ENCODE measurements around the gene BMP8A. TPM values are rescaled to one million over a fixed set of nuclear protein-coding genes. Genes with fewer than 3 reads are reported as not detected.

Gene BMP8A
- polyA plus RNA-seq, 1 donor from 2014 or later, result not detected

DNA sequence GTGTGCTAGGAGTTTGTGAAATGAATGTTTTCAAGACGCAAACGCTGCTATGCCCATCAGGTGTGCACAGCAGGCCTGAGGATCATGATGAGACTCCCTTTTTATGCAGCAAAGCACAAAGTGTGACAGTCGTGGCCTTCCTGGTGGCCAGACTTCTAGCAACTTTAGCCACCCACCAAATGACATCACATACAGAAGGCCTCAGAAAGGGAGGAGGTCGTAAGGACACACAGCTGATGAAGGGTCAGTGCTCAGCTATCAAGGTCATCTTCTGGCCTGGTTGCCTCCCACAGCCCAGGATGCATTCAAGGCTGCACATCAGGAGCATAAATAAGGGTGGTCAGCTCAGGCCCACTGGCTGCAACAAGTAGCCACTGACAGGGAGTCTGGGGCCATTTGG is 36.6 kb downstream of the BMP8A start:
- H3K27me3 ChIP-seq (ENCODE audit: insufficient read depth, low read depth, low read length), result no peaks in the 10 kb centered on the region
- H3K36me3 ChIP-seq (ENCODE audit: insufficient read depth, low read length), result no peaks in the 10 kb centered on the region
- H3K9me3 ChIP-seq (ENCODE audit: low read length), result no peaks in the 10 kb centered on the region
- H2AFZ ChIP-seq (ENCODE audit: low read depth, low read length), result no peak overlapping the region
- H3K27ac ChIP-seq (ENCODE audit: low read length), result no peak overlapping the region
- no peaks in the 10 kb centered on the region for H3K9me2 ChIP-seq (ENCODE audit: insufficient read depth, low read length)
- H3K9ac ChIP-seq (ENCODE audit: low read length), result no peak overlapping the region
- H3K4me2 ChIP-seq (ENCODE audit: low read length), result no peak overlapping the region
- TF ChIP-seq EZH2 (IDR thresholded peaks at IDR 0.05; ENCODE audit: borderline replicate concordance, insufficient read depth, low read length, poor library complexity, severe bottlenecking) (no peak), POLR2AphosphoS5 (IDR thresholded peaks at IDR 0.05) (no peak)
- H3K79me2 ChIP-seq (replicated peaks; ENCODE audit: insufficient read depth, low read length), result no peaks in the 10 kb centered on the region
- H4K20me1 ChIP-seq (ENCODE audit: insufficient read depth), result no peaks in the 10 kb centered on the region
- H3K4me3 ChIP-seq (ENCODE audit: low read length), result no peak overlapping the region
- no peaks in the 10 kb centered on the region for H3F3A ChIP-seq (ENCODE audit: insufficient read depth, low read length, poor library complexity, severe bottlenecking)

GRCh38 chr1:39529901-39530535 is 38.6 kb downstream of the BMP8A start:
- no peak overlapping the region for H3K4me3 ChIP-seq (ENCODE audit: low read length)
- H3K9ac ChIP-seq (ENCODE audit: low read length), result no peak overlapping the region
- no peak overlapping the region for H2AFZ ChIP-seq (ENCODE audit: low read depth, low read length)
- no peak overlapping the region for H3K27ac ChIP-seq (ENCODE audit: low read length)
- H3K79me2 ChIP-seq (replicated peaks; ENCODE audit: insufficient read depth, low read length), result no peaks in the 10 kb centered on the region
- H3K9me2 ChIP-seq (ENCODE audit: insufficient read depth, low read length), result no peaks in the 10 kb centered on the region
- no peaks in the 10 kb centered on the region for H3F3A ChIP-seq (ENCODE audit: insufficient read depth, low read length, poor library complexity, severe bottlenecking)
- TF ChIP-seq TAF1 (IDR thresholded peaks at IDR 0.05; ENCODE audit: low read depth) (no peak), REST (IDR thresholded peaks at IDR 0.05; ENCODE audit: borderline replicate concordance) (no peak), EP300 (conservative IDR thresholded peaks at IDR 0.05; ENCODE audit: poor library complexity, severe bottlenecking) (no peak), MXI1 (conservative IDR thresholded peaks at IDR 0.05; ENCODE audit: poor library complexity, severe bottlenecking) (no peak), CTCF (IDR thresholded peaks at IDR 0.05; ENCODE audit: poor library complexity, severe bottlenecking) (no peak), SMC3 (conservative IDR thresholded peaks at IDR 0.05; ENCODE audit: poor library complexity) (no peak), EZH2 (IDR thresholded peaks at IDR 0.05; ENCODE audit: borderline replicate concordance, insufficient read depth, low read length, poor library complexity, severe bottlenecking) (no peak)
- H3K27me3 ChIP-seq (ENCODE audit: insufficient read depth, low read depth, low read length), result no peaks in the 10 kb centered on the region
- no peaks in the 10 kb centered on the region for H4K20me1 ChIP-seq (ENCODE audit: insufficient read depth)
- no peak overlapping the region for H3K4me2 ChIP-seq (ENCODE audit: low read length)
- no peaks in the 10 kb centered on the region for H3K36me3 ChIP-seq (ENCODE audit: insufficient read depth, low read length)
- no peaks in the 10 kb centered on the region for H3K9me3 ChIP-seq (ENCODE audit: low read length)

DNA sequence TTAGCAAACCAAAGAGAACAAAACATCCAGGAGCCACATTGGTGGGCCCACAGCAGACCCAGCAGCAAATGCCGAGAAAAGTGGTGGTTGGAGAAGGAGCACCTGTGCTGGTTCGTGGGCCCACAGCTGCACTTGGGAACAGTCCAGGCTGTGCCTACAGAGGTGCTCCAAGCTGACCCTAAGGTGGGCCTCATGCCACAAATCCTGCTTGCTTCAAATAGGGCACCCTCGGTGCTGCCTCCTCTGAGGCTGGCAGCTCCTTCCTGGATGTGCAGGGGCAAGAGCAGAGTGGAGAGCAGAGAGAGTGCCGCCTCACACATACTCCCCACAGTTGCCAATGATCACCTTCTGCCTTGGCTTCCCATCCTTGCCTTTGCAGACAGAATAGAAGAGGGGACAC is 40.1 kb downstream of the BMP8A start:
- H2AFZ ChIP-seq (ENCODE audit: low read depth, low read length), result no peak overlapping the region
- H3K27me3 ChIP-seq (ENCODE audit: insufficient read depth, low read depth, low read length), result no peaks in the 10 kb centered on the region
- TF ChIP-seq EZH2 (IDR thresholded peaks at IDR 0.05; ENCODE audit: borderline replicate concordance, insufficient read depth, low read length, poor library complexity, severe bottlenecking) (no peak), SMC3 (conservative IDR thresholded peaks at IDR 0.05; ENCODE audit: poor library complexity) (no peak), TAF1 (IDR thresholded peaks at IDR 0.05; ENCODE audit: low read depth) (no peak), EP300 (conservative IDR thresholded peaks at IDR 0.05; ENCODE audit: poor library complexity, severe bottlenecking) (no peak), MXI1 (conservative IDR thresholded peaks at IDR 0.05; ENCODE audit: poor library complexity, severe bottlenecking) (no peak), POLR2AphosphoS5 (IDR thresholded peaks at IDR 0.05) (no peak)
- no peak overlapping the region for H3K27ac ChIP-seq (ENCODE audit: low read length)
- H4K20me1 ChIP-seq (ENCODE audit: insufficient read depth), result no peaks in the 10 kb centered on the region
- H3F3A ChIP-seq (ENCODE audit: insufficient read depth, low read length, poor library complexity, severe bottlenecking), result no peaks in the 10 kb centered on the region
- no peaks in the 10 kb centered on the region for H3K9me3 ChIP-seq (ENCODE audit: low read length)
- H3K4me3 ChIP-seq (ENCODE audit: low read length), result no peak overlapping the region
- no peaks in the 10 kb centered on the region for H3K9me2 ChIP-seq (ENCODE audit: insufficient read depth, low read length)
- no peaks in the 10 kb centered on the region for H3K36me3 ChIP-seq (ENCODE audit: insufficient read depth, low read length)
- H3K4me2 ChIP-seq (ENCODE audit: low read length), result no peak overlapping the region
- H3K79me2 ChIP-seq (replicated peaks; ENCODE audit: insufficient read depth, low read length), result no peaks in the 10 kb centered on the region
- H3K9ac ChIP-seq (ENCODE audit: low read length), result no peak overlapping the region

All from neural cell (in vitro differentiated cells).